Measurements from ENCODE around the gene TDRD1.
A peak's percentile ranks its signal among the peaks of the same experiment; 100 is the strongest.
"Not testable (repeated sequence)": the region's sequence is repeated elsewhere in the genome, so short reads cannot be mapped to it uniquely, and the experiment has no call there.

TDRD1 gene

DNA sequence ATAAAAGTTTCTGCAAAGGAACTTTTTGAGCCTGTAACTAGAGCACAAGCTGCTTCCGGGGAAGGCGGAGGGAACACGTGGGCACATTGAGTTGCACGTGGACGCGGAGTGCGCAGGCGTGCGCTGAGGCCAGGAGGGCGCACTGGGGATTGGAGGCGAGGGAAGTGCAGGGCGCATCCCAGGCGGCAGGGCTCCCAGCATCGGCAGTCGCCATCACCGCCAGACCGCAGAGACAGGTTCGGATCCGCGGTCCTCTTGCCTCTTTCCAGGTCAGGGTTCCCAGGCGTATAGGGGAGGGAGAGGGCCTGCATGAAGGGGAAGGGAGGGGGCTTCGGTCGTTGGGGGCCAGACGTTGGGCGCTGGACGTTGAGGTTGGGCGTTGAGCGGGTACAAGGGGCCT is at the start of gene TDRD1:
Gene TDRD1, plus strand, starts transcription at position 206 of the 400 bp plus-strand sequence. CDS start 8,479 bp downstream, outside the sequence.
- no peak for DNase-seq (ENCODE audit: low read depth)
- H3K4me3 ChIP-seq (ENCODE audit: control insufficient read depth, low read depth, low read length): no peak within 1 kb of the TSS
- TF ChIP-seq, protein P1, sequence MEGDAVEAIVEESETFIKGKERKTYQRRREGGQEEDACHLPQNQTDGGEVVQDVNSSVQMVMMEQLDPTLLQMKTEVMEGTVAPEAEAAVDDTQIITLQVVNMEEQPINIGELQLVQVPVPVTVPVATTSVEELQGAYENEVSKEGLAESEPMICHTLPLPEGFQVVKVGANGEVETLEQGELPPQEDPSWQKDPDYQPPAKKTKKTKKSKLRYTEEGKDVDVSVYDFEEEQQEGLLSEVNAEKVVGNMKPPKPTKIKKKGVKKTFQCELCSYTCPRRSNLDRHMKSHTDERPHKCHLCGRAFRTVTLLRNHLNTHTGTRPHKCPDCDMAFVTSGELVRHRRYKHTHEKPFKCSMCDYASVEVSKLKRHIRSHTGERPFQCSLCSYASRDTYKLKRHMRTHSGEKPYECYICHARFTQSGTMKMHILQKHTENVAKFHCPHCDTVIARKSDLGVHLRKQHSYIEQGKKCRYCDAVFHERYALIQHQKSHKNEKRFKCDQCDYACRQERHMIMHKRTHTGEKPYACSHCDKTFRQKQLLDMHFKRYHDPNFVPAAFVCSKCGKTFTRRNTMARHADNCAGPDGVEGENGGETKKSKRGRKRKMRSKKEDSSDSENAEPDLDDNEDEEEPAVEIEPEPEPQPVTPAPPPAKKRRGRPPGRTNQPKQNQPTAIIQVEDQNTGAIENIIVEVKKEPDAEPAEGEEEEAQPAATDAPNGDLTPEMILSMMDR (conservative IDR thresholded peaks at IDR 0.05; ENCODE audit: control insufficient read depth, insufficient read depth, low read depth, low read length): no peak

GRCh38 chr10:114131094-114131493 is 48.1 kb upstream of the TDRD1 start:
- TF ChIP-seq, protein P1 (conservative IDR thresholded peaks at IDR 0.05; ENCODE audit: control insufficient read depth, insufficient read depth, low read depth, low read length): no peak
- H3K4me3 ChIP-seq (ENCODE audit: control insufficient read depth, low read depth, low read length): no peak overlapping the region
- no peak for DNase-seq (ENCODE audit: low read depth)

DNA sequence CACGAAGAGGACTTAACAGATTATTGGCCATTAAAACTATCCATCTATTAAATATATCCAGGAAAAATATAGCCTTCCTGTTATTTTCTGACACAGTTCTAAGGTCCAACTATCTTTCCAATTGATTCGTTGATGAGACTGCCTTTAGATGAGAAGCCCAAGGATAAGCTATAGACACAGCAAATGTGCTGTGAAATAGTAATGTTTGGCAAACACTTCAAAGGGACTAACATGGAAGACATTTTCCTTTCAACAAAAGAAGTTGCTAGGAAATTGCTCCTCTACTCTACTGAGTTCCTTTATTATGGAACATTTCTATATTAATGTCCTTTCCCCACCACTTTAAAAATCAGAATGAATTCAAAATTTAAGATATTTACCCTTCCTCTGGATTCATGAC is 43.7 kb upstream of the TDRD1 start:
- no peak overlapping the region for H3K4me3 ChIP-seq (ENCODE audit: control insufficient read depth, low read depth, low read length)
- TF ChIP-seq, protein P1 (conservative IDR thresholded peaks at IDR 0.05; ENCODE audit: control insufficient read depth, insufficient read depth, low read depth, low read length): no peak
- DNase-seq (ENCODE audit: low read depth): no peak

DNA sequence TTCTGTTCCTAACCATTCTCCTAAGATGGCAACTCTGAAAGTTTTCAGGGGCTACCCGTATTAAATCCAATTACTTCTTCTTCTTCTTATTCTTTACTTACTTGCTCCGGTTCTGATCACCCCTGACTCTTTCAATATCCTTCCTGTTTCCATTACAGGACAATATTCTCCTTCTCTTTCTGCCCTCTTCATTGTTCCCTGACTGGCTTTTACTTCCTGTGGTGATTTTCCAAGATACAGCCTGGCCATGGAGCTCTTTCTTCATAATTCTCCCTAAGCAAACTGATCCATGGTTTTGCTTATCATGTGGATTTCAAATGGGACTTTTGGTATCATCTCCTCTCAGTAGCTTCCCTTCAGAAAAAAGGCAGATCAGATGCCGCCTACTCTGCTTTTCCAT is 40.6 kb upstream of the TDRD1 start:
- no peak for DNase-seq (ENCODE audit: low read depth)
- TF ChIP-seq, protein P1 (conservative IDR thresholded peaks at IDR 0.05; ENCODE audit: control insufficient read depth, insufficient read depth, low read depth, low read length): no peak
- no peak overlapping the region for H3K4me3 ChIP-seq (ENCODE audit: control insufficient read depth, low read depth, low read length)

DNA sequence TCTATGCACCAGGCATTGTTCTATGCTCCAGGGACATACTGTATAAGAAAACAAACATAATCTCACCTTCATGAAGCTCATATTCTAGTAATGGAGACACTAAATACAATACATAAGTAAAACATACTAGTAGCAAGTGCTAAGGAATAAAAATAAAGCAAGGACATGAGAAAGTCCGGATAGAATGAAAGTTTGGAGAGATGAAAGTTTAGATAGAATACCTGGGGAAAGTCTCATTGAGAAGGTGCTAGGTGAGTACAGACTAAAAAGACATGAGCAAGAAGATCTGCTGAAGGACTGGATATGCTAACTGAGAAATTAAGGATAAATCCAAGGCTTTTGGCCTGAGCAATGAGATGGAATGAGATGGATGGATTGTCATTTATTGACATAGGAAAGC is 39.1 kb upstream of the TDRD1 start:
- H3K4me3 ChIP-seq (ENCODE audit: control insufficient read depth, low read depth, low read length): no peak overlapping the region
- DNase-seq (ENCODE audit: low read depth): no peak
- TF ChIP-seq, protein P1 (conservative IDR thresholded peaks at IDR 0.05; ENCODE audit: control insufficient read depth, insufficient read depth, low read depth, low read length): no peak

DNA sequence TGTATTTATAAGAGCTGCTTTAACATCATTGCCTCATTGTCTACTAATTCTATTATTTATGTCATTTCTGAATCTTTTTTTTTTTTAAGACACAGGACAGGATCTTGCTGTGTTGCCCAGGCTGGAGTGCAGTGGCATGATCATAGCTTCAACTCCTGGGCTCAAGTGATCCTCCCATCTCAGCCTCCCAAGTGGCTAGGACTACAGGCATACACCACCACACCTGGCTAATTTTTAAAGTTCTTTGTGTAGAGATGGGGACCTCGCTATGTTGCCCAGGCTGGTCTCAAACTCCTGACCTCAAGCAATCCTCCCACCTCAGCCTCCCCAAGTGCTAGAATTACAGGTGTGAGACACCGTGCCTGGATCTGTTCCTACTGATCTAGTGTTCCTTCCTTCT is 38.3 kb upstream of the TDRD1 start:
- not testable (repeated sequence) for H3K4me3 ChIP-seq (ENCODE audit: control insufficient read depth, low read depth, low read length); DNase-seq (ENCODE audit: low read depth)

- no peak overlapping the region for H3K4me3 ChIP-seq (ENCODE audit: control insufficient read depth, low read depth, low read length)
- TF ChIP-seq, protein P1 (conservative IDR thresholded peaks at IDR 0.05; ENCODE audit: control insufficient read depth, insufficient read depth, low read depth, low read length): no peak
- peak; percentile 10 for DNase-seq (ENCODE audit: low read depth)
These were observed 37.1 kb upstream of the TDRD1 start for GRCh38 chr10:114142018-114142417.
